ENCODE data around the gene CBY2. TPM values are rescaled to one million over a fixed set of nuclear protein-coding genes. Genes with fewer than 3 reads are reported as not detected.

The CBY2 gene
- total RNA-seq, 2 experiments from 2014 or later = not detected

GRCh38 chr13:45682494-45683008 lies 19.6 kb upstream of the CBY2 start:
- Mint-ChIP-seq H3K9me3 (ENCODE audit: insufficient read depth) (no peaks in the 10 kb centered on the region), H3K4me3 (no peak overlapping the region), H3K4me1 (ENCODE audit: low read depth) (no peaks in the 10 kb centered on the region), H3K27me3 (ENCODE audit: low read depth) (peaks cover 3% of the 10 kb centered on the region), H3K27ac (no peak overlapping the region), H3K36me3 (ENCODE audit: low read depth) (no peaks in the 10 kb centered on the region)
- ATAC-seq = no peak
- POLR2A ChIA-PET = no interaction called here
- DNase-seq = no peak
- CTCF ChIA-PET = interaction anchor here (0.8 kb wide), 1 partner anchor 11 kb away, joined by 3 read pairs; no protein-coding TSS in a partner anchor

GRCh38 chr13:45683701-45684100 lies 18.4 kb upstream of the CBY2 start:
- POLR2A ChIA-PET = no interaction called here
- no peak for ATAC-seq
- H3K27me3 Mint-ChIP-seq (ENCODE audit: low read depth) = peaks cover 4% of the 10 kb centered on the region
- no peaks in the 10 kb centered on the region for H3K36me3 Mint-ChIP-seq (ENCODE audit: low read depth)
- DNase-seq = no peak
- no peak overlapping the region for H3K27ac Mint-ChIP-seq
- CTCF ChIA-PET = interaction anchor here (0.7 to 1.0 kb wide), 3 partner anchors 9 to 61 kb away, joined by 3 to 5 read pairs (median 3); no protein-coding TSS in a partner anchor
- no peaks in the 10 kb centered on the region for H3K4me1 Mint-ChIP-seq (ENCODE audit: low read depth)
- H3K9me3 Mint-ChIP-seq (ENCODE audit: insufficient read depth) = no peaks in the 10 kb centered on the region
- H3K4me3 Mint-ChIP-seq = no peak overlapping the region

- H3K27ac Mint-ChIP-seq = no peak overlapping the region
- no peaks in the 10 kb centered on the region for H3K4me1 Mint-ChIP-seq (ENCODE audit: low read depth)
- ChIA-PET POLR2A (no interaction called here), CTCF (no interaction called here)
- H3K36me3 Mint-ChIP-seq (ENCODE audit: low read depth) = no peaks in the 10 kb centered on the region
- H3K27me3 Mint-ChIP-seq (ENCODE audit: low read depth) = peaks cover 16% of the 10 kb centered on the region
- no peaks in the 10 kb centered on the region for H3K9me3 Mint-ChIP-seq (ENCODE audit: insufficient read depth)
- ATAC-seq (no peak), DNase-seq (no peak)
- no peak overlapping the region for H3K4me3 Mint-ChIP-seq
These were observed 13.5 kb upstream of the CBY2 start for GRCh38 chr13:45688577-45688976.

GRCh38 chr13:45690636-45691035 lies 11.5 kb upstream of the CBY2 start:
- no peaks in the 10 kb centered on the region for H3K36me3 Mint-ChIP-seq (ENCODE audit: low read depth)
- H3K4me1 Mint-ChIP-seq (ENCODE audit: low read depth) = no peaks in the 10 kb centered on the region
- DNase-seq = no peak
- no peaks in the 10 kb centered on the region for H3K9me3 Mint-ChIP-seq (ENCODE audit: insufficient read depth)
- ChIA-PET POLR2A (no interaction called here), CTCF (no interaction called here)
- peaks cover 16% of the 10 kb centered on the region for H3K27me3 Mint-ChIP-seq (ENCODE audit: low read depth)
- no peak overlapping the region for H3K27ac Mint-ChIP-seq
- H3K4me3 Mint-ChIP-seq = no peak overlapping the region
- no peak for ATAC-seq

- CTCF ChIA-PET = no interaction called here
- ATAC-seq (no peak), DNase-seq (no peak)
- Mint-ChIP-seq H3K9me3 (ENCODE audit: insufficient read depth) (no peaks in the 10 kb centered on the region), H3K36me3 (ENCODE audit: low read depth) (no peaks in the 10 kb centered on the region), H3K4me1 (ENCODE audit: low read depth) (no peaks in the 10 kb centered on the region), H3K4me3 (no peak overlapping the region), H3K27me3 (ENCODE audit: low read depth) (peaks cover 14% of the 10 kb centered on the region), H3K27ac (no peak overlapping the region)
- POLR2A ChIA-PET = no interaction called here
These were observed 10.9 kb upstream of the CBY2 start for GRCh38 chr13:45691251-45691650.

- Mint-ChIP-seq H3K4me3 (no peak overlapping the region), H3K36me3 (ENCODE audit: low read depth) (no peaks in the 10 kb centered on the region), H3K27ac (no peak overlapping the region), H3K27me3 (ENCODE audit: low read depth) (peaks cover 13% of the 10 kb centered on the region), H3K9me3 (ENCODE audit: insufficient read depth) (no peaks in the 10 kb centered on the region), H3K4me1 (ENCODE audit: low read depth) (no peaks in the 10 kb centered on the region)
- no peak for ATAC-seq
- DNase-seq = no peak
- POLR2A ChIA-PET = no interaction called here
- CTCF ChIA-PET = interaction anchor here (1.4 kb wide), 1 partner anchor 8 kb away, joined by 3 read pairs; no protein-coding TSS in a partner anchor
These were observed 10.5 kb upstream of the CBY2 start for GRCh38 chr13:45691667-45692066.

- POLR2A ChIA-PET = no interaction called here
- Mint-ChIP-seq H3K4me1 (ENCODE audit: low read depth) (no peaks in the 10 kb centered on the region), H3K9me3 (ENCODE audit: insufficient read depth) (no peaks in the 10 kb centered on the region), H3K27me3 (ENCODE audit: low read depth) (peaks cover 10% of the 10 kb centered on the region), H3K4me3 (no peak overlapping the region), H3K36me3 (ENCODE audit: low read depth) (no peaks in the 10 kb centered on the region), H3K27ac (no peak overlapping the region)
- DNase-seq = no peak
- CTCF ChIA-PET = no interaction called here
- no peak for ATAC-seq
These were observed 6.9 kb upstream of the CBY2 start for GRCh38 chr13:45695198-45695730.

GRCh38 chr13:45696610-45697226 lies 5.4 kb upstream of the CBY2 start:
- Mint-ChIP-seq H3K4me3 (no peak overlapping the region), H3K27ac (no peak overlapping the region), H3K36me3 (ENCODE audit: low read depth) (no peaks in the 10 kb centered on the region), H3K4me1 (ENCODE audit: low read depth) (no peaks in the 10 kb centered on the region), H3K27me3 (ENCODE audit: low read depth) (peaks cover 2% of the 10 kb centered on the region), H3K9me3 (ENCODE audit: insufficient read depth) (no peaks in the 10 kb centered on the region)
- ChIA-PET POLR2A (no interaction called here), CTCF (no interaction called here)
- DNase-seq = no peak
- no peak for ATAC-seq

GRCh38 chr13:45700971-45701900 lies 884 bp upstream of the CBY2 start:
- H3K36me3 Mint-ChIP-seq (ENCODE audit: low read depth) = no peaks in the 10 kb centered on the region
- DNase-seq (no peak), ATAC-seq (no peak)
- H3K4me1 Mint-ChIP-seq (ENCODE audit: low read depth) = no peaks in the 10 kb centered on the region
- H3K27me3 Mint-ChIP-seq (ENCODE audit: low read depth) = no peaks in the 10 kb centered on the region
- H3K27ac Mint-ChIP-seq = no peak overlapping the region
- POLR2A ChIA-PET = no interaction called here
- no peak overlapping the region for H3K4me3 Mint-ChIP-seq
- H3K9me3 Mint-ChIP-seq (ENCODE audit: insufficient read depth) = no peaks in the 10 kb centered on the region
- CTCF ChIA-PET = interaction anchor here (0.8 kb wide), 1 partner anchor 28 kb away, joined by 3 read pairs; no protein-coding TSS in a partner anchor

- Mint-ChIP-seq H3K27me3 (ENCODE audit: low read depth) (no peaks in the 10 kb centered on the region), H3K4me1 (ENCODE audit: low read depth) (no peaks in the 10 kb centered on the region), H3K4me3 (no peak overlapping the region), H3K27ac (no peak overlapping the region), H3K9me3 (ENCODE audit: insufficient read depth) (no peaks in the 10 kb centered on the region), H3K36me3 (ENCODE audit: low read depth) (no peaks in the 10 kb centered on the region)
- ATAC-seq = no peak
- ChIA-PET CTCF (no interaction called here), POLR2A (no interaction called here)
- DNase-seq = no peak
These were observed 810 bp downstream of the CBY2 start for GRCh38 chr13:45702869-45703391.

- Mint-ChIP-seq H3K9me3 (ENCODE audit: insufficient read depth) (no peaks in the 10 kb centered on the region), H3K36me3 (ENCODE audit: low read depth) (no peaks in the 10 kb centered on the region), H3K4me1 (ENCODE audit: low read depth) (no peaks in the 10 kb centered on the region), H3K27ac (no peak overlapping the region), H3K4me3 (no peak overlapping the region), H3K27me3 (ENCODE audit: low read depth) (no peaks in the 10 kb centered on the region)
- ChIA-PET POLR2A (no interaction called here), CTCF (interaction anchor here (0.8 kb wide), 1 partner anchor 93 kb away, joined by 3 read pairs; no protein-coding TSS in a partner anchor)
- ATAC-seq (no peak), DNase-seq (no peak)
These were observed 2.2 kb downstream of the CBY2 start for GRCh38 chr13:45704211-45704739.
